ENCODE measurements around the gene PRKAR2A.

Gene PRKAR2A

GRCh38 chr3:48847504-48848423 lies at the start of gene PRKAR2A:
TSS of gene PRKAR2A (minus strand) at chr3:48847874. CDS start at chr3:48847596, 278 bp downstream.
- peak; percentile 24 for DNase-seq (ENCODE audit: low read depth, low spot score)
- peak within 1 kb of the TSS; percentile 80 for H3K27ac ChIP-seq

- DNase-seq (ENCODE audit: low read depth, low spot score), result no peak
- no peak overlapping the region for H3K27ac ChIP-seq
Observed at GRCh38 chr3:48896936-48897335, 49.3 kb upstream of the PRKAR2A start.

GRCh38 chr3:48894516-48894915 lies 46.8 kb upstream of the PRKAR2A start:
- no peak for DNase-seq (ENCODE audit: low read depth, low spot score)
- no peak overlapping the region for H3K27ac ChIP-seq

- no peak overlapping the region for H3K27ac ChIP-seq
- DNase-seq (ENCODE audit: low read depth, low spot score), result no peak
Observed at GRCh38 chr3:48891606-48892005, 43.9 kb upstream of the PRKAR2A start.

GRCh38 chr3:48885753-48886152 lies 38.1 kb upstream of the PRKAR2A start:
- H3K27ac ChIP-seq, result no peak overlapping the region
- no peak for DNase-seq (ENCODE audit: low read depth, low spot score)

GRCh38 chr3:48881652-48882114 lies 34.0 kb upstream of the PRKAR2A start:
- H3K27ac ChIP-seq, result no peak overlapping the region
- DNase-seq (ENCODE audit: low read depth, low spot score), result no peak

GRCh38 chr3:48881006-48881405 lies 33.3 kb upstream of the PRKAR2A start:
- DNase-seq (ENCODE audit: low read depth, low spot score), result no peak
- H3K27ac ChIP-seq, result no peak overlapping the region

- DNase-seq (ENCODE audit: low read depth, low spot score), result no peak
- no peak overlapping the region for H3K27ac ChIP-seq
Observed at GRCh38 chr3:48879994-48880377, 32.3 kb upstream of the PRKAR2A start.

- no peak for DNase-seq (ENCODE audit: low read depth, low spot score)
- H3K27ac ChIP-seq, result no peak overlapping the region
Observed at GRCh38 chr3:48879307-48879993, 31.8 kb upstream of the PRKAR2A start.

- H3K27ac ChIP-seq, result no peak overlapping the region
- no peak for DNase-seq (ENCODE audit: low read depth, low spot score)
Observed at GRCh38 chr3:48877671-48878070, 30.0 kb upstream of the PRKAR2A start.

- DNase-seq (ENCODE audit: low read depth, low spot score), result no peak
- H3K27ac ChIP-seq, result peak overlapping the region; percentile 34
Observed at GRCh38 chr3:48863122-48863521, 15.4 kb upstream of the PRKAR2A start.

GRCh38 chr3:48859206-48859605 lies 11.5 kb upstream of the PRKAR2A start:
- no peak overlapping the region for H3K27ac ChIP-seq
- no peak for DNase-seq (ENCODE audit: low read depth, low spot score)

GRCh38 chr3:48858709-48859108 lies 11.0 kb upstream of the PRKAR2A start:
- no peak overlapping the region for H3K27ac ChIP-seq
- DNase-seq (ENCODE audit: low read depth, low spot score), result no peak

- no peak overlapping the region for H3K27ac ChIP-seq
- DNase-seq (ENCODE audit: low read depth, low spot score), result no peak
Observed at GRCh38 chr3:48857641-48858040, 10.0 kb upstream of the PRKAR2A start.

- DNase-seq (ENCODE audit: low read depth, low spot score), result no peak
- H3K27ac ChIP-seq, result no peak overlapping the region
Observed at GRCh38 chr3:48856469-48856868, 8.8 kb upstream of the PRKAR2A start.

- no peak overlapping the region for H3K27ac ChIP-seq
- no peak for DNase-seq (ENCODE audit: low read depth, low spot score)
Observed at GRCh38 chr3:48855681-48856447, 8.2 kb upstream of the PRKAR2A start.

- DNase-seq (ENCODE audit: low read depth, low spot score), result no peak
- H3K27ac ChIP-seq, result no peak overlapping the region
Observed at GRCh38 chr3:48852151-48852550, 4.5 kb upstream of the PRKAR2A start.

GRCh38 chr3:48851407-48851806 lies 3.7 kb upstream of the PRKAR2A start:
- no peak for DNase-seq (ENCODE audit: low read depth, low spot score)
- H3K27ac ChIP-seq, result no peak overlapping the region

- H3K27ac ChIP-seq, result no peak overlapping the region
- no peak for DNase-seq (ENCODE audit: low read depth, low spot score)
Observed at GRCh38 chr3:48848816-48849515, 1.3 kb upstream of the PRKAR2A start.

- H3K27ac ChIP-seq, result peak overlapping the region; percentile 80
- DNase-seq (ENCODE audit: low read depth, low spot score), result no peak
Observed at GRCh38 chr3:48847053-48847503, 596 bp downstream of the PRKAR2A start.
